ENCODE data around the gene KRTAP2-1.
"Not testable (repeated sequence)": the region's sequence is repeated elsewhere in the genome, so short reads cannot be mapped to it uniquely, and the experiment has no call there.

- TF ChIP-seq CTCF, POLR2A (IDR thresholded peaks at IDR 0.05): not testable (repeated sequence)
These were observed 8.0 kb upstream of the KRTAP2-1 start, which contains the start of gene KRTAP2-2 for GRCh38 chr17:41055130-41055529.

Data from gastroesophageal sphincter (tissue), 3 donors.